Osteocyte (in vitro differentiated cells): Measurements from ENCODE around the gene PDZRN3. TPM values are rescaled to one million over a fixed set of nuclear protein-coding genes. Genes with fewer than 3 reads are reported as not detected.

Experiments
- DNase-seq: peaks from one replicate; pipeline ENCODE4 v3.0.0; 2021; ENCODE audit warnings: mixed read lengths; ENCODE audit not compliant: unreplicated experiment; ENCODE audit errors: extremely low spot score
- H3K27ac Mint-ChIP-seq: one replicate; pipeline ENCODE4 v1.8.0; 2021; ENCODE audit warnings: mild to moderate bottlenecking, mixed read lengths; ENCODE audit not compliant: unreplicated experiment
- H3K27me3 Mint-ChIP-seq: one replicate; pipeline ENCODE4 v1.8.0; 2021; ENCODE audit warnings: mixed read lengths; ENCODE audit not compliant: unreplicated experiment
- H3K36me3 Mint-ChIP-seq: one replicate; pipeline ENCODE4 v1.8.0; 2021; ENCODE audit warnings: mixed read lengths; ENCODE audit not compliant: unreplicated experiment
- H3K4me1 Mint-ChIP-seq: one replicate; pipeline ENCODE4 v1.8.0; 2021; ENCODE audit warnings: mixed read lengths; ENCODE audit not compliant: unreplicated experiment
- H3K4me3 Mint-ChIP-seq: one replicate; pipeline ENCODE4 v1.8.0; 2021; ENCODE audit warnings: mild to moderate bottlenecking, moderate library complexity, mixed read lengths; ENCODE audit not compliant: unreplicated experiment
- H3K9me3 Mint-ChIP-seq: one replicate; pipeline ENCODE4 v1.8.0; 2021; ENCODE audit warnings: mixed read lengths; ENCODE audit not compliant: unreplicated experiment
- total RNA-seq: library from RNA; stranded (reverse); gene quantifications from 2 replicates; pipeline ENCODE4 v1.2.1, GENCODE V29; 2021
- TF ChIP-seq, protein P1 (sequence below): fragments of 200-600 bp; sonication (generic); IDR thresholded peaks from 2 replicates; pipeline ENCODE4 v1.5.0; 2021; ENCODE audit warnings: antibody characterized with exemption, mild to moderate bottlenecking, moderate library complexity

The PDZRN3 gene
- total RNA-seq, 1 donor from 2014 or later, result 34.1 TPM

- no peak overlapping the region for H3K4me3 Mint-ChIP-seq
- DNase-seq, result no peak
- H3K27ac Mint-ChIP-seq, result no peak overlapping the region
- H3K9me3 Mint-ChIP-seq, result no peaks in the 10 kb centered on the region
- TF ChIP-seq, protein P1, sequence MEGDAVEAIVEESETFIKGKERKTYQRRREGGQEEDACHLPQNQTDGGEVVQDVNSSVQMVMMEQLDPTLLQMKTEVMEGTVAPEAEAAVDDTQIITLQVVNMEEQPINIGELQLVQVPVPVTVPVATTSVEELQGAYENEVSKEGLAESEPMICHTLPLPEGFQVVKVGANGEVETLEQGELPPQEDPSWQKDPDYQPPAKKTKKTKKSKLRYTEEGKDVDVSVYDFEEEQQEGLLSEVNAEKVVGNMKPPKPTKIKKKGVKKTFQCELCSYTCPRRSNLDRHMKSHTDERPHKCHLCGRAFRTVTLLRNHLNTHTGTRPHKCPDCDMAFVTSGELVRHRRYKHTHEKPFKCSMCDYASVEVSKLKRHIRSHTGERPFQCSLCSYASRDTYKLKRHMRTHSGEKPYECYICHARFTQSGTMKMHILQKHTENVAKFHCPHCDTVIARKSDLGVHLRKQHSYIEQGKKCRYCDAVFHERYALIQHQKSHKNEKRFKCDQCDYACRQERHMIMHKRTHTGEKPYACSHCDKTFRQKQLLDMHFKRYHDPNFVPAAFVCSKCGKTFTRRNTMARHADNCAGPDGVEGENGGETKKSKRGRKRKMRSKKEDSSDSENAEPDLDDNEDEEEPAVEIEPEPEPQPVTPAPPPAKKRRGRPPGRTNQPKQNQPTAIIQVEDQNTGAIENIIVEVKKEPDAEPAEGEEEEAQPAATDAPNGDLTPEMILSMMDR, result no peak
- H3K36me3 Mint-ChIP-seq, result no peaks in the 10 kb centered on the region
- H3K27me3 Mint-ChIP-seq, result no peaks in the 10 kb centered on the region
- peaks cover 10% of the 10 kb centered on the region for H3K4me1 Mint-ChIP-seq
Measured at GRCh38 chr3:73452729-73453128, 172.0 kb downstream of the PDZRN3 start.

- no peak for DNase-seq
- TF ChIP-seq, protein P1, result no peak
- Mint-ChIP-seq H3K27me3 (no peaks in the 10 kb centered on the region), H3K4me1 (peaks cover 10% of the 10 kb centered on the region), H3K27ac (no peak overlapping the region), H3K4me3 (no peak overlapping the region), H3K36me3 (no peaks in the 10 kb centered on the region), H3K9me3 (no peaks in the 10 kb centered on the region)
Measured at GRCh38 chr3:73451301-73451944, 173.3 kb downstream of the PDZRN3 start.

DNA sequence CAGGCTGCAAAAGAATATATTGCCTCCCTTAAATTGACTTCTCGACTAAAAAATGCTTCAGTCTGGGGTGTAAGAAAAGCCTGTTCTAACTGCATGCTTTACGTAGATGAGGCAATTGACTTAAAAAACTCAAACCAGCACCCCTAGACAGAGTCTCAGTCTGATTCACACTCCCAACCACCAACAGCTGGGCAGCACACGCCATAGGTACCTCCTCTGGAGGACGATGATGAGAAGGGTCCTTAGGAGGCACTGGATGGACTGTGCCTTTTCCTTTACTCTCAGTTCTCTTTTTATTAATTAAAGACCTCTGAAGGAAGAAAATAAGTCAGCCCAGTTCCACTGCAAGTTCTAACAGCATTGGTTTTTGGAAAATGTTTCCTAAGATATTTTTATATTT, 175.0 kb downstream of the PDZRN3 start:
- TF ChIP-seq, protein P1, result no peak
- peaks cover 10% of the 10 kb centered on the region for H3K4me1 Mint-ChIP-seq
- no peaks in the 10 kb centered on the region for H3K27me3 Mint-ChIP-seq
- no peak overlapping the region for H3K4me3 Mint-ChIP-seq
- DNase-seq, result no peak
- H3K27ac Mint-ChIP-seq, result no peak overlapping the region
- H3K9me3 Mint-ChIP-seq, result no peaks in the 10 kb centered on the region
- H3K36me3 Mint-ChIP-seq, result peaks cover 3% of the 10 kb centered on the region

GRCh38 chr3:73448761-73449301, 175.9 kb downstream of the PDZRN3 start:
- Mint-ChIP-seq H3K4me1 (peaks cover 3% of the 10 kb centered on the region), H3K36me3 (peaks cover 7% of the 10 kb centered on the region), H3K27me3 (no peaks in the 10 kb centered on the region), H3K4me3 (no peak overlapping the region), H3K27ac (no peak overlapping the region), H3K9me3 (no peaks in the 10 kb centered on the region)
- no peak for DNase-seq
- TF ChIP-seq, protein P1, result no peak

GRCh38 chr3:73448041-73448440, 176.7 kb downstream of the PDZRN3 start:
- peaks cover 7% of the 10 kb centered on the region for H3K36me3 Mint-ChIP-seq
- no peaks in the 10 kb centered on the region for H3K4me1 Mint-ChIP-seq
- no peaks in the 10 kb centered on the region for H3K9me3 Mint-ChIP-seq
- TF ChIP-seq, protein P1, result no peak
- no peak overlapping the region for H3K4me3 Mint-ChIP-seq
- DNase-seq, result no peak
- no peaks in the 10 kb centered on the region for H3K27me3 Mint-ChIP-seq
- no peak overlapping the region for H3K27ac Mint-ChIP-seq
